ENCODE measurements around the gene MED26. TPM values are rescaled to one million over a fixed set of nuclear protein-coding genes. Genes with fewer than 3 reads are reported as not detected.
"Not testable (repeated sequence)": the region's sequence is repeated elsewhere in the genome, so short reads cannot be mapped to it uniquely, and the experiment has no call there.

Gene MED26, protein sequence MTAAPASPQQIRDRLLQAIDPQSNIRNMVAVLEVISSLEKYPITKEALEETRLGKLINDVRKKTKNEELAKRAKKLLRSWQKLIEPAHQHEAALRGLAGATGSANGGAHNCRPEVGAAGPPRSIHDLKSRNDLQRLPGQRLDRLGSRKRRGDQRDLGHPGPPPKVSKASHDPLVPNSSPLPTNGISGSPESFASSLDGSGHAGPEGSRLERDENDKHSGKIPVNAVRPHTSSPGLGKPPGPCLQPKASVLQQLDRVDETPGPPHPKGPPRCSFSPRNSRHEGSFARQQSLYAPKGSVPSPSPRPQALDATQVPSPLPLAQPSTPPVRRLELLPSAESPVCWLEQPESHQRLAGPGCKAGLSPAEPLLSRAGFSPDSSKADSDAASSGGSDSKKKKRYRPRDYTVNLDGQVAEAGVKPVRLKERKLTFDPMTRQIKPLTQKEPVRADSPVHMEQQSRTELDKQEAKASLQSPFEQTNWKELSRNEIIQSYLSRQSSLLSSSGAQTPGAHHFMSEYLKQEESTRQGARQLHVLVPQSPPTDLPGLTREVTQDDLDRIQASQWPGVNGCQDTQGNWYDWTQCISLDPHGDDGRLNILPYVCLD
- total RNA-seq (2014; rRNA removed) = 7.4 and 8.9 TPM in 2 replicates
- 3.8 TPM for polyA plus RNA-seq (2012)

DNA sequence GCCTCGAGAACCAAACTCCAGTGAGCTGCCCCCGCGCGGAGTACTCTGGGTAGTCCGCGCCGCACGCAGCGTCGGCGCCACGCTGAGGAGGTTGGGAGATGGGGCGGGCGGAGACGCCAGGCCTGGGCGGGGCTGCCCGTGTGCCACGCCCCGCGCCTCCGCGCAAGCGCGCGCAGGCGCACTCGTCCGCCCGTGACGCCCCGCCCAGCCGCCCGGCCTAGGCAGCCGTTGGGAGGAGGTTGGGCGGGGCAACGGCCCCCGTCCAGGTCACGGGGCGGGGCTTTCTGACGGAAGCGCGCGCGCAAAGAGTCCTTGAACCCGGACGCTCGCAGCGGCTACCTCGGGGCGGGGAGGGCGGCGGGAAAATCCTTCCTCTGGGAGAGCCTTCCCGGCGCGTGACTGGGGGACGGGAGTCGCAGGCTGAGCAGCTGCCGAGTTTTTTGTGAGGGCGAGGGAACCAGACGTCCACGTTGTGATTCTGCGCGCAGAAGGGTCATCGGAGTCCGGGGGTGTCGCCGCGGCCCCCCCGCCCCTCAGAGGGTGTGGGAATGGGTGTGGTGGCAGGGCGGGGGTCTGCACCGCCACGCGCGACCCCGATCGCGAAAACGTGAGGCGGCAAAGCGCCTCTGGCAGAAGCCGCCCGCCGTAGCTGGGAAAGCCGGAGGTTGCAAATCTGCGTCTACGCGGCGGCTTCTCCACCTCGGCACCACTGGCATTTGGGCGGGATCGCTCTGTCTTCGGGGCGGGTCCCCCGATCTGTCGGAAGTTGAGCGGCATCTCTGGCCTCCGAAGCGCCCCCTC lies at the start of gene MED26:
MED26 (minus strand) TSS at position 22 of the 801 bp plus-strand sequence. CDS start 261 bp downstream, outside the sequence.
- DNase-seq (ENCODE audit: low read depth) = peak; percentile 89

DNA sequence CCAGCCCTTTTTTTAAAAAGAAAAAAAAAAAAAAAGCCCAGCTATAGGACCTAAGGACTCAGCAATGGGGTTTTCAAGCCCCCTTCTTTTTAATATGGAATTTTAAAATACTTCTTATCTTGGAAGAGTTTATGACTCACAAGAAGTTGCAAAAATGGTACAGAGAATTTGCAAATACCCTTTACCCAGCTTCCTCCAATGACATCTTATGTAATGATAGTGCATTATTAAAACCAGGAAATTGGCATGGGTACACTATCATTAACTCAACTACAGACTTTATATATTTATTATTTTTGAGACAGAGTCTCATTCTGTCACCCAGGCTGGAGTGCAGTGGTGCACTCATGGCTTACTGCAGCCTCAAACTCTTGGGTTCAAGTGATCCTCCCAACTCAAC lies 49.1 kb upstream of the MED26 start:
- DNase-seq (ENCODE audit: low read depth) = no peak

- DNase-seq (ENCODE audit: low read depth) = no peak
Observed at GRCh38 chr19:16676101-16676798, 48.2 kb upstream of the MED26 start.

GRCh38 chr19:16673839-16674238 lies 45.8 kb upstream of the MED26 start:
- not testable (repeated sequence) for DNase-seq (ENCODE audit: low read depth)

DNA sequence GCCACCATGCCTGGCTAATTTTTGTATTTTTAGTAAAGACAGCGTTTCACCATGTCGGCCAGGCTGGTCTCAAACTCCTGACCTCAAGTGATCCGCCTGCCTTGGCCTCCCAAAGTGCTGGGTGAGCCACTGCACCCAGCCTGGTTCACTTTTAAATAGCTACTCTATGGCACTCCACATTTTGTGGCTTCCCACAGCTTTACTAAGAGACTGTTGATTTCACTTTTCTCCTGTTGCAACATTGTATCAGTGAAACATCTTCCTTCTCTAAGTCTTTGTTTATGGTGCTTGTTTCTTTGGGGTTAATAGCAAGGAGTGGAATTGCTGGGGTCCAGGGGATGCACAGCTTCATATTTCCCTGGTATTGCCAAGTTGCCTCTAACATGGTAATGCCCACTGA lies 45.2 kb upstream of the MED26 start:
- DNase-seq (ENCODE audit: low read depth) = no peak

DNA sequence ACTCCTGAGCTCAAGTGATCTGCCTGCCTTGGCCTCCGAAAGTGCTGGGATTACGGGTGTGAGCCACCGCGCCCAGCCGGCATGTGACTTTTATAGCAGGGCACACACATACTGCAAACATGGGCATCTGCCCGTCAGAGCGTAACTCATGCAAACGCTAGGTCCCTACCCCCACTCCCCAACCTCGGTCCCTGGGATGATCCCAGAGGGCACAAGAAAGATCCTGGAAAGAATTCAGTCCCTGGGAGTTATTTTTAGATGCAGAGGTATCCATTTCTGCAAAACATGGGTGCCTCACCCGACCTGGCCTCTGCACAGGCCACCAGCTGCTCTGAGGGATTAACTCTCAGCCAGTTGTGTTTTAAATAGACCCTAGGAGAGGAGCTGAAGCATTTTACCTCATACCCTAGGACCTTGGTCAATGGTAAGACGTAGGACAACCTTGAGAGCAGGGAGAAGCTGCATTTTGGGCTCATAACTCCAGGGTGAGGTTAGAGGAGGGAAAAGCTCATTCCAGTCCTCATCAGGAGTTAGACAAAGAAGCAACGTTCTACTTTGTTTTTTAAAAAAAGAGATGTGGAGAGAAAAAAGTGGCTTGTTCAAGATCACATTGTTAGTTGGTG lies 43.8 kb upstream of the MED26 start:
- DNase-seq (ENCODE audit: low read depth) = peak; percentile 63

- DNase-seq (ENCODE audit: low read depth) = no peak
Observed at GRCh38 chr19:16670291-16670690, 42.3 kb upstream of the MED26 start.

DNA sequence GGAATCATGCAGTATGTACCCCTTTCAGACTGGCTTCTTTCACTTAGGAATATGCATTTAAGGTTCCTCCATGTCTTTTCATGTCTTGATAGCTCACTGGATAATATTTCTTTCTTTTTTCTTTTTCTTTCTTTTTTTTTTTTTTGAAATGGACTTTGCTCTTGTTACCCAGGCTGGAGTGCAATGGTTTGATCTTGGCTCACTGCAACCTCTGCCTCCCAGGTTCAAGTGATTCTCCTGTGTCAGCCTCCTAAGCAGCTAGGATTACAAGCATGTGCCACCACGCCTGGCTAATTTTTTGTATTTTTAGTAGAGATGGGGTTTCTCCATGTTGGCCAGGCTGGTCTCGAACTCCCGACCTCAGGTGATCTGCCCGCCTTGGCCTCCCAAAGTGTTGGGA lies 40.7 kb upstream of the MED26 start:
- DNase-seq (ENCODE audit: low read depth) = not testable (repeated sequence)

- no peak for DNase-seq (ENCODE audit: low read depth)
Observed at GRCh38 chr19:16668176-16668575, 40.2 kb upstream of the MED26 start.

- DNase-seq (ENCODE audit: low read depth) = no peak
Observed at GRCh38 chr19:16661480-16662034, 33.6 kb upstream of the MED26 start.

DNA sequence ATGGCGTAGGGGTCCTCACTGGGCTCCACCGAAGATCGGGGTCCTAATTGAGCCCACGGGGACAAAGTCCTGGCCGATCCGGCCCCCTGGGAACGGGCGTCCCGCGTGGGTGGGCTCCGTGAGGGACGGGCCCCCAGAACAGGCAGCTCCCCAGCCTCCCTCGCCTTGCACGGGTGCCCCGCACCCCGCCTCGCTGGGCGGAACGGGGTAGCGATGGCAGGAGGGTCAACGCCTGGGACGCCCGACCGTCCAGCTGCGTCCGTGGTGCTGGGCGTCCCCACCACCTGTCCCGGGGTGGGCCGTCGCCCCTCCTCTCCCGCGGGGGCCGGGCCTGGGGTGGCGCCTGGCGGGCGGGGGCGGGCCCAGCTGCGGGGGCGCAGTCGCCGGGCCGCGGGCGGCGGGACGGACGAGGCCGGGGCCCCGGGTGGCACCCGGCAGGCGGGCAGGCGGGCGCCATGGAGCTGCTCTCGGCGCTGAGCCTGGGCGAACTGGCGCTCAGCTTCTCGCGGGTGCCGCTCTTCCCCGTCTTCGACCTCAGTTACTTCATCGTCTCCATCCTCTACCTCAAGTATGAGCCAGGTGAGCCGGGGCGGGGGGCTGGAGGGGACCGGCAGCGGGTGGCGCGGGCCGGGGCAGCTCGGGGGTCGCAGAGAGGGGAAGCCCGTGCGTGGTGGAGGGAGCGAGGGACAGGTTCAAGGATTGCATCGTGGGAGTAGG lies 32.9 kb upstream of the MED26 start, which contains the start of gene TMEM38A:
TMEM38A (plus strand) TSS at position 377 of the 717 bp plus-strand sequence; CDS start at position 456, 79 bp downstream.
- peak; percentile 22 for DNase-seq (ENCODE audit: low read depth)

- DNase-seq (ENCODE audit: low read depth) = peak; percentile 98
Observed at GRCh38 chr19:16659832-16660708, 32.1 kb upstream of the MED26 start, which contains the start of gene SMIM7. Gene SMIM7 (minus strand): TSS chr19:16660144. CDS start chr19:16660110, 34 bp downstream.

GRCh38 chr19:16659464-16659831 lies 31.4 kb upstream of the MED26 start:
- no peak for DNase-seq (ENCODE audit: low read depth)

DNA sequence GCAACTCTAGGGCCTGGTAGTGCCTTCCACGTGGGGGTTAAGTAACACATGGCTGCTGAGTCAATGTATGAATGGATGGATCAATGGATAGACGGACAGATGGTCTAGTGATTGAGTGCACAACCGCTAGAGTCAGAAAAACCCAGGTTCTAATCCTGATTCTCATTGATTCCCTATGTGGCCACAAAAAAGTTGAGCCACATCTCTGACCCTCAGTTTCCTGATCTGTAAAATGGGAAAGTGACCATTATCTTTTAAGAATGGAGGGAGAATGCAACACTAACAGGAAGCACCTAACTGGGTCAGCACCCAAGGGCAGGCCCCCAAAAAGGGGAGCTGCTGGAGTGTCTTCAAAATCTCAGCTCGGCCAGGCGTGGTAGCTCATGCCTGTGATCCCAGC lies 29.4 kb upstream of the MED26 start:
- DNase-seq (ENCODE audit: low read depth) = no peak

DNA sequence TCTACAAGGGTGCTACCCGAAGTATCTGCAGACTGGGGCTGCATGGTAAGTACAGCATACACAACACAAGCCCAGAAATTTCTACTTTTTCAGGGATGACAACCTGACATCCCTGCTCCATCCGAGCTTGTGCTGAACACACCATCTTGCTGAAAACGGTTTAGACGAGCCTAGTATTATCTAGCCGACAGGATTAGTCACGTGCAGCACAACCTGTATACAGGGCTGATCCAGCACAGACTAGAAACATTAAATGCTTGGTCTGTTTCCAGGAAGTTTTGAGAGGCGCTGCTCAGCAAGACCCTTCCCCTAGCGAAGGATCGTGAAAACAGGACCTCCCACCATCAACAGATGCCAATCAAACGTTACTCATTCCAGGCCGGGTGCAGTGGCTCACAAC lies 27.7 kb upstream of the MED26 start:
- DNase-seq (ENCODE audit: low read depth) = no peak

DNA sequence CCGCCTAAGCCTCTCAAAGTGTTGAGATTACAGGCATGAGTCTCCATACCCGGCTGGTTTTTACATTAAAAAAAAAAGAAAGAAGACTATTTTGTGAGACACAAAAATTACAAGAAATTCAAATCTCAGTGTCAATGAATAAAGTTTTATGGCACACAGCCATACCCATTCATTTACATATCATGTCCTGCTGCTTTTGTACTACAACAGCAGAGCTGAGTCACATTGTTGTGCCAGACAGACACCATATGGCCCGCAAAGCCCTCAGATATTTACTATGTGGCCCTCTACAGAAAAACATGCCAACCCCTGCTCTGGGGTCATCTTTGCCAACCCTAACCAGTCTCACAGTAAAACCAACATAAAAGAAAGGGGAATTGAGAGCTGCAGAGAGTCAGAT lies 26.6 kb upstream of the MED26 start:
- DNase-seq (ENCODE audit: low read depth) = peak; percentile 19

GRCh38 chr19:16654140-16654539 lies 26.1 kb upstream of the MED26 start:
- DNase-seq (ENCODE audit: low read depth) = peak; percentile 12

DNA sequence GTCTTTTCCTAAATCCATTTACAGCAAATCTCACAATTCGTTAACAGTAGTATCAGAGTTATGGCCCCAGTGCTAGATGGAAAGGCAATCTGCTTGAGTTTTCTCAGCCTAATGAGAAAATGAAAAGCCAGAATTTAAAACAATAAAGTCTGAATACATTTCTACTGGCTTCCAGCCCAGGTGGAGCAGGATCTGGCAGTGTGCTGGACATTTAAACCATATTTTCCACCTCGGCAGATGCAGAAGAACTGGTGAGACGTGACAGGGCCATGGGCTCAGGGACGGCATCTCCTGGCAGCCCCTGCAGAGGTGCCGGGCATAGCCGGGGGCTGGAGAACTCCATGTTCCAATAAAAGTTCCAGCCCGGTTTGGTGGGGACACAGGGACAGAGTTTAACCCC lies 24.9 kb upstream of the MED26 start:
- no peak for DNase-seq (ENCODE audit: low read depth)

All from LHCN-M2 (cell line).